HG02798 (cell line): ENCODE results near the gene CDKN2A.

Experiments
- ATAC-seq: cut with Tn5 transposase; IDR thresholded peaks from one replicate; pipeline ENCODE4 v1.9.1; 2021; ENCODE audit warnings: mild to moderate bottlenecking; ENCODE audit not compliant: unreplicated experiment, poor library complexity

CDKN2A gene

GRCh38 chr9:21993893-21994555 is at the start of gene CDKN2A:
TSS of gene CDKN2A (minus strand) at chr9:21994392.
- ATAC-seq = peak; percentile 53

GRCh38 chr9:22043928-22044327 is 49.7 kb upstream of the CDKN2A start:
- ATAC-seq = no peak

- ATAC-seq = no peak
Observed at GRCh38 chr9:22041775-22042174, 47.6 kb upstream of the CDKN2A start.

- ATAC-seq = no peak
Observed at GRCh38 chr9:22041344-22041743, 47.2 kb upstream of the CDKN2A start.

- ATAC-seq = no peak
Observed at GRCh38 chr9:22040760-22041159, 46.6 kb upstream of the CDKN2A start.

- ATAC-seq = no peak
Observed at GRCh38 chr9:22039258-22039657, 45.1 kb upstream of the CDKN2A start.

- ATAC-seq = no peak
Observed at GRCh38 chr9:22037954-22038690, 43.9 kb upstream of the CDKN2A start.

GRCh38 chr9:22036866-22037626 is 42.9 kb upstream of the CDKN2A start:
- no peak for ATAC-seq

- no peak for ATAC-seq
Observed at GRCh38 chr9:22035591-22036011, 41.4 kb upstream of the CDKN2A start.

GRCh38 chr9:22033012-22033630 is 38.9 kb upstream of the CDKN2A start:
- ATAC-seq = peak; percentile 35

GRCh38 chr9:22031655-22032411 is 37.6 kb upstream of the CDKN2A start:
- no peak for ATAC-seq

GRCh38 chr9:22030101-22030598 is 36.0 kb upstream of the CDKN2A start:
- peak; percentile 75 for ATAC-seq

GRCh38 chr9:22029231-22029630 is 35.0 kb upstream of the CDKN2A start:
- no peak for ATAC-seq

GRCh38 chr9:22028394-22028793 is 34.2 kb upstream of the CDKN2A start:
- no peak for ATAC-seq

- ATAC-seq = no peak
Observed at GRCh38 chr9:22026696-22027095, 32.5 kb upstream of the CDKN2A start.

GRCh38 chr9:22022396-22022795 is 28.2 kb upstream of the CDKN2A start:
- no peak for ATAC-seq

GRCh38 chr9:22010866-22011625 is 16.9 kb upstream of the CDKN2A start:
- no peak for ATAC-seq

GRCh38 chr9:22009506-22009867 is 15.3 kb upstream of the CDKN2A start:
- ATAC-seq = peak; percentile 58
